H1 (cell line): ENCODE measurements around the gene SNX12. TPM values are rescaled to one million over a fixed set of nuclear protein-coding genes. Genes with fewer than 3 reads are reported as not detected.

Source experiments
- BACH1 ChIP-seq: IDR thresholded peaks from 2 replicates; pipeline ENCODE4 v1.6.1; 2012; ENCODE audit warnings: low read length, improper control_type of control experiment
- EGR1 ChIP-seq: IDR thresholded peaks from 2 replicates; pipeline ENCODE4 v1.6.1; 2011; ENCODE audit warnings: low read depth, low read length, borderline replicate concordance
- PHF8 ChIP-seq: fragments of 200-600 bp; sonication (generic); conservative IDR thresholded peaks from 2 replicates; pipeline ENCODE4 v1.7.1; 2012; ENCODE audit warnings: low read depth, mild to moderate bottlenecking, inconsistent platforms, low read length, moderate library complexity
- polyA plus RNA-seq, 7 experiments: library from polyadenylated mRNA; depleted of rRNA in 3 of 7; stranded (reverse) in 5 of 7; unstranded in 2 of 7; fragments of >200 nt in 5 of 7; fragments of 200-250 nt in 2 of 7; gene quantifications; 1 replicate in 5 of 7; 2 replicates in 1 of 7; 4 replicates in 1 of 7; pipeline versions ENCODE4 v1.2.1 to v1.2.3, GENCODE V29; 2011 to 2013; ENCODE audit warnings: missing spikeins in 2 of 7, mixed read lengths in 2 of 7
- total RNA-seq: library from RNA; stranded (reverse); fragmentation: NEBNext Ultra II Directional; extraction: Animal tissue kit (Norgen Biotek cat#: 25700); gene quantifications from 2 replicates; pipeline ENCODE4 v1.2.1, GENCODE V29; 2021
- TF ChIP-seq, protein P1 (sequence below): fragments of 300-600 bp; sonication (generic); IDR thresholded peaks from 2 replicates; pipeline ENCODE4 v1.7.1; 2012; ENCODE audit warnings: low read length, moderate library complexity, mild to moderate bottlenecking, inconsistent platforms; ENCODE audit not compliant: insufficient replicate concordance
- TF ChIP-seq, protein P2 (sequence below): IDR thresholded peaks from 2 replicates; pipeline ENCODE4 v1.6.1; 2011; ENCODE audit warnings: low read length, improper control_type of control experiment
- TF ChIP-seq, protein P3 (sequence below): IDR thresholded peaks from 2 replicates; pipeline ENCODE4 v1.6.1; 2011; ENCODE audit warnings: low read depth, mild to moderate bottlenecking, low read length; ENCODE audit not compliant: insufficient read depth

SNX12 gene
- total and polyA plus RNA-seq, 2 of the 8 experiments (the other 6 are each of a cell fraction or from before 2014, with no cell fraction given), result 72.1 to 74.2 TPM

DNA sequence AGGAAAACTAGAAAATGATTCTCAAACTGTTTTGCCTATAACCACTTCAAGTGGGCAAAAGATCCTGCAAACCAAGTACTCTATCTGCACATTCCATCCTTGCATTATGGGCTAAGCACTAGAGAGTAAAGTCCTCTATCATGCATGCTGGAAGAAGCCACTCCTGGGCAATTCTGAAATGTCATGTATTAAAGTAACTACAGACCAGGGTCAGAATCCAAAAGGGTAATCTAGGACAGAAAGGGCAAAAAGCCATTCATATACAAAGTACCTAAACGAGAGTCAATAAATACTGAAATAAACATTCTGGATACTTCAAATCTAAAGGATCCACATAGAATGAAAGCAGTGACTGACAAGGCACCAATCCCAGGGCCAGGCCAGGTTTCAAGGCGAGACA is 1.0 kb downstream of the SNX12 start (continued):
- TF ChIP-seq, protein P1, sequence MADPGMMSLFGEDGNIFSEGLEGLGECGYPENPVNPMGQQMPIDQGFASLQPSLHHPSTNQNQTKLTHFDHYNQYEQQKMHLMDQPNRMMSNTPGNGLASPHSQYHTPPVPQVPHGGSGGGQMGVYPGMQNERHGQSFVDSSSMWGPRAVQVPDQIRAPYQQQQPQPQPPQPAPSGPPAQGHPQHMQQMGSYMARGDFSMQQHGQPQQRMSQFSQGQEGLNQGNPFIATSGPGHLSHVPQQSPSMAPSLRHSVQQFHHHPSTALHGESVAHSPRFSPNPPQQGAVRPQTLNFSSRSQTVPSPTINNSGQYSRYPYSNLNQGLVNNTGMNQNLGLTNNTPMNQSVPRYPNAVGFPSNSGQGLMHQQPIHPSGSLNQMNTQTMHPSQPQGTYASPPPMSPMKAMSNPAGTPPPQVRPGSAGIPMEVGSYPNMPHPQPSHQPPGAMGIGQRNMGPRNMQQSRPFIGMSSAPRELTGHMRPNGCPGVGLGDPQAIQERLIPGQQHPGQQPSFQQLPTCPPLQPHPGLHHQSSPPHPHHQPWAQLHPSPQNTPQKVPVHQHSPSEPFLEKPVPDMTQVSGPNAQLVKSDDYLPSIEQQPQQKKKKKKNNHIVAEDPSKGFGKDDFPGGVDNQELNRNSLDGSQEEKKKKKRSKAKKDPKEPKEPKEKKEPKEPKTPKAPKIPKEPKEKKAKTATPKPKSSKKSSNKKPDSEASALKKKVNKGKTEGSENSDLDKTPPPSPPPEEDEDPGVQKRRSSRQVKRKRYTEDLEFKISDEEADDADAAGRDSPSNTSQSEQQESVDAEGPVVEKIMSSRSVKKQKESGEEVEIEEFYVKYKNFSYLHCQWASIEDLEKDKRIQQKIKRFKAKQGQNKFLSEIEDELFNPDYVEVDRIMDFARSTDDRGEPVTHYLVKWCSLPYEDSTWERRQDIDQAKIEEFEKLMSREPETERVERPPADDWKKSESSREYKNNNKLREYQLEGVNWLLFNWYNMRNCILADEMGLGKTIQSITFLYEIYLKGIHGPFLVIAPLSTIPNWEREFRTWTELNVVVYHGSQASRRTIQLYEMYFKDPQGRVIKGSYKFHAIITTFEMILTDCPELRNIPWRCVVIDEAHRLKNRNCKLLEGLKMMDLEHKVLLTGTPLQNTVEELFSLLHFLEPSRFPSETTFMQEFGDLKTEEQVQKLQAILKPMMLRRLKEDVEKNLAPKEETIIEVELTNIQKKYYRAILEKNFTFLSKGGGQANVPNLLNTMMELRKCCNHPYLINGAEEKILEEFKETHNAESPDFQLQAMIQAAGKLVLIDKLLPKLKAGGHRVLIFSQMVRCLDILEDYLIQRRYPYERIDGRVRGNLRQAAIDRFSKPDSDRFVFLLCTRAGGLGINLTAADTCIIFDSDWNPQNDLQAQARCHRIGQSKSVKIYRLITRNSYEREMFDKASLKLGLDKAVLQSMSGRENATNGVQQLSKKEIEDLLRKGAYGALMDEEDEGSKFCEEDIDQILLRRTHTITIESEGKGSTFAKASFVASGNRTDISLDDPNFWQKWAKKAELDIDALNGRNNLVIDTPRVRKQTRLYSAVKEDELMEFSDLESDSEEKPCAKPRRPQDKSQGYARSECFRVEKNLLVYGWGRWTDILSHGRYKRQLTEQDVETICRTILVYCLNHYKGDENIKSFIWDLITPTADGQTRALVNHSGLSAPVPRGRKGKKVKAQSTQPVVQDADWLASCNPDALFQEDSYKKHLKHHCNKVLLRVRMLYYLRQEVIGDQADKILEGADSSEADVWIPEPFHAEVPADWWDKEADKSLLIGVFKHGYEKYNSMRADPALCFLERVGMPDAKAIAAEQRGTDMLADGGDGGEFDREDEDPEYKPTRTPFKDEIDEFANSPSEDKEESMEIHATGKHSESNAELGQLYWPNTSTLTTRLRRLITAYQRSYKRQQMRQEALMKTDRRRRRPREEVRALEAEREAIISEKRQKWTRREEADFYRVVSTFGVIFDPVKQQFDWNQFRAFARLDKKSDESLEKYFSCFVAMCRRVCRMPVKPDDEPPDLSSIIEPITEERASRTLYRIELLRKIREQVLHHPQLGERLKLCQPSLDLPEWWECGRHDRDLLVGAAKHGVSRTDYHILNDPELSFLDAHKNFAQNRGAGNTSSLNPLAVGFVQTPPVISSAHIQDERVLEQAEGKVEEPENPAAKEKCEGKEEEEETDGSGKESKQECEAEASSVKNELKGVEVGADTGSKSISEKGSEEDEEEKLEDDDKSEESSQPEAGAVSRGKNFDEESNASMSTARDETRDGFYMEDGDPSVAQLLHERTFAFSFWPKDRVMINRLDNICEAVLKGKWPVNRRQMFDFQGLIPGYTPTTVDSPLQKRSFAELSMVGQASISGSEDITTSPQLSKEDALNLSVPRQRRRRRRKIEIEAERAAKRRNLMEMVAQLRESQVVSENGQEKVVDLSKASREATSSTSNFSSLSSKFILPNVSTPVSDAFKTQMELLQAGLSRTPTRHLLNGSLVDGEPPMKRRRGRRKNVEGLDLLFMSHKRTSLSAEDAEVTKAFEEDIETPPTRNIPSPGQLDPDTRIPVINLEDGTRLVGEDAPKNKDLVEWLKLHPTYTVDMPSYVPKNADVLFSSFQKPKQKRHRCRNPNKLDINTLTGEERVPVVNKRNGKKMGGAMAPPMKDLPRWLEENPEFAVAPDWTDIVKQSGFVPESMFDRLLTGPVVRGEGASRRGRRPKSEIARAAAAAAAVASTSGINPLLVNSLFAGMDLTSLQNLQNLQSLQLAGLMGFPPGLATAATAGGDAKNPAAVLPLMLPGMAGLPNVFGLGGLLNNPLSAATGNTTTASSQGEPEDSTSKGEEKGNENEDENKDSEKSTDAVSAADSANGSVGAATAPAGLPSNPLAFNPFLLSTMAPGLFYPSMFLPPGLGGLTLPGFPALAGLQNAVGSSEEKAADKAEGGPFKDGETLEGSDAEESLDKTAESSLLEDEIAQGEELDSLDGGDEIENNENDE, result no peak
- TF ChIP-seq, protein P2, sequence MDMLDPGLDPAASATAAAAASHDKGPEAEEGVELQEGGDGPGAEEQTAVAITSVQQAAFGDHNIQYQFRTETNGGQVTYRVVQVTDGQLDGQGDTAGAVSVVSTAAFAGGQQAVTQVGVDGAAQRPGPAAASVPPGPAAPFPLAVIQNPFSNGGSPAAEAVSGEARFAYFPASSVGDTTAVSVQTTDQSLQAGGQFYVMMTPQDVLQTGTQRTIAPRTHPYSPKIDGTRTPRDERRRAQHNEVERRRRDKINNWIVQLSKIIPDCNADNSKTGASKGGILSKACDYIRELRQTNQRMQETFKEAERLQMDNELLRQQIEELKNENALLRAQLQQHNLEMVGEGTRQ, result no peak
- TF ChIP-seq EGR1, result no peak
- TF ChIP-seq PHF8, result no peak
- no peak for TF ChIP-seq BACH1
- TF ChIP-seq, protein P3, sequence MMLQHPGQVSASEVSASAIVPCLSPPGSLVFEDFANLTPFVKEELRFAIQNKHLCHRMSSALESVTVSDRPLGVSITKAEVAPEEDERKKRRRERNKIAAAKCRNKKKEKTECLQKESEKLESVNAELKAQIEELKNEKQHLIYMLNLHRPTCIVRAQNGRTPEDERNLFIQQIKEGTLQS, result no peak
